HEK293 (cell line): ENCODE data around the gene TTN.

Experiments
- GLI4 ChIP-seq: fragments of 450-650 bp; formaldehyde crosslinking; IDR thresholded peaks from 2 replicates; pipeline ENCODE4 v1.5.1; 2016; ENCODE audit warnings: missing biosample characterization, missing genetic modification characterization
- REPIN1 ChIP-seq: fragments of 450-650 bp; formaldehyde crosslinking; IDR thresholded peaks from 2 replicates; pipeline ENCODE4 v1.5.1; 2017; ENCODE audit warnings: missing biosample characterization, missing genetic modification characterization, low read depth
- SP2 ChIP-seq: fragments of 450-650 bp; formaldehyde crosslinking; IDR thresholded peaks from 2 replicates; pipeline ENCODE4 v1.5.1; 2016; ENCODE audit warnings: missing biosample characterization, missing genetic modification characterization
- ZNF138 ChIP-seq: fragments of 450-650 bp; formaldehyde crosslinking; IDR thresholded peaks from 2 replicates; pipeline ENCODE4 v1.5.1; 2016; ENCODE audit warnings: missing biosample characterization, missing genetic modification characterization, borderline replicate concordance
- ZNF610 ChIP-seq: fragments of 450-650 bp; formaldehyde crosslinking; IDR thresholded peaks from 2 replicates; pipeline ENCODE4 v1.5.1; 2016; ENCODE audit warnings: missing biosample characterization, missing genetic modification characterization, borderline replicate concordance
- ZNF768 ChIP-seq: fragments of 450-650 bp; formaldehyde crosslinking; IDR thresholded peaks from 2 replicates; pipeline ENCODE4 v1.5.1; 2018; ENCODE audit warnings: missing biosample characterization, mild to moderate bottlenecking, missing genetic modification characterization
- TF ChIP-seq, protein P1 (sequence below): fragments of 450-650 bp; formaldehyde crosslinking; IDR thresholded peaks from 2 replicates; pipeline ENCODE4 v1.5.1; 2016; ENCODE audit warnings: missing biosample characterization, missing genetic modification characterization

DNA sequence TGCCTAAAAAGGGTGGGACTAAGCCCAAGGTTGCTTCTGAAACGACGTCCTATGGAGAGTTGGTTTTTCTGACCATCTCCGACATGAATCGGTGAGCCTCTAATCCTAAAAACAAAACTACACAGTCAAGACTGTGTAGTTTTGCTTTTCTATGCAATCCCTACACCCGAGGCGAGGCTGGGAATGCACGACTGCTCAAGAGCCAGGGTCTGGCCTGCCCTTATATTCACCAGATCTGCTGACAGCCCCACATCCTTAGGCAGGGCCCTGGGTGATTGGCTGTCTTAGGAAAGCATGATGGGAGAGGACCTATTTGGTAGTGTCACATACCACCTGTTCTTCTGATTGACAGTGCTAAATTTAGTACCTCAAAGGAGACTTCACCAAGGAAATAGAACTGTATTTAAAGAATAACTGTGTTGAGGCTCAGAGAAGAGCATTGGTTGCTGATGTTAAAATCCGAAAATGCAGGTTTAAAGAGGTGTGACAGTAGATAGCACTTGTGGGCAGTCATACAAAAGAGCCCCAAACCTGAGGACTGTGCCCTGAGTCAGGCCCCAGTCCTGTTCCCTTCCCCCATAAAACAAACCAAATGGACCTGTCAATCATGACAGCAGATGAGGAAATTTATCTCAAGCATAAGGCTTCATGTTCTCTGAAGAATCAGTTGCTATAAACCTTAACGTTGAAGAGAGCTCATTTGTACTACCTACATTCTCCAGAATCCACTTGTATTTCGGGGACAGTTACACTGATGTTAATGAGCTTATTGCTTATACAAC, at the start of gene TTN:
- TF ChIP-seq SP2 (tag by site-specific recombination) (no peak), ZNF610 (tag by site-specific recombination) (no peak), GLI4 (tag by site-specific recombination) (no peak), ZNF768 (tag by site-specific recombination) (no peak), REPIN1 (no peak), ZNF138 (tag by site-specific recombination) (no peak)
- TF ChIP-seq, protein P1, sequence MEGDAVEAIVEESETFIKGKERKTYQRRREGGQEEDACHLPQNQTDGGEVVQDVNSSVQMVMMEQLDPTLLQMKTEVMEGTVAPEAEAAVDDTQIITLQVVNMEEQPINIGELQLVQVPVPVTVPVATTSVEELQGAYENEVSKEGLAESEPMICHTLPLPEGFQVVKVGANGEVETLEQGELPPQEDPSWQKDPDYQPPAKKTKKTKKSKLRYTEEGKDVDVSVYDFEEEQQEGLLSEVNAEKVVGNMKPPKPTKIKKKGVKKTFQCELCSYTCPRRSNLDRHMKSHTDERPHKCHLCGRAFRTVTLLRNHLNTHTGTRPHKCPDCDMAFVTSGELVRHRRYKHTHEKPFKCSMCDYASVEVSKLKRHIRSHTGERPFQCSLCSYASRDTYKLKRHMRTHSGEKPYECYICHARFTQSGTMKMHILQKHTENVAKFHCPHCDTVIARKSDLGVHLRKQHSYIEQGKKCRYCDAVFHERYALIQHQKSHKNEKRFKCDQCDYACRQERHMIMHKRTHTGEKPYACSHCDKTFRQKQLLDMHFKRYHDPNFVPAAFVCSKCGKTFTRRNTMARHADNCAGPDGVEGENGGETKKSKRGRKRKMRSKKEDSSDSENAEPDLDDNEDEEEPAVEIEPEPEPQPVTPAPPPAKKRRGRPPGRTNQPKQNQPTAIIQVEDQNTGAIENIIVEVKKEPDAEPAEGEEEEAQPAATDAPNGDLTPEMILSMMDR (tag by site-specific recombination) = no peak
